Natural killer cell (primary cell): ENCODE data around the gene PML. TPM values are rescaled to one million over a fixed set of nuclear protein-coding genes. Genes with fewer than 3 reads are reported as not detected.

Source experiments
- ATAC-seq, 3 donors: fragments of 150-1000 bp in 2 of 3; fragments of 200-7000 bp in 1 of 3; cut with Tn5 transposase; 1 replicate in 1 of 3; 2 replicates in 2 of 3; pipeline ENCODE4 v1.10.0; 2021; ENCODE audit warnings: mild to moderate bottlenecking in 2 of 3, moderate library complexity in 2 of 3
- DNase-seq, 2 donors: peaks; one replicate each; pipeline versions ENCODE4 v3.0.0 to v3.0.0-alpha.2; 2013 to 2021; ENCODE audit warnings: mixed read lengths in 1 of 2
- H3K27ac ChIP-seq: one replicate; pipeline ENCODE4 v1.5.1; 2013; ENCODE audit warnings: mild to moderate bottlenecking, low read length
- H3K27me3 ChIP-seq: one replicate; pipeline ENCODE4 v1.6.1; 2013; ENCODE audit warnings: low read length; ENCODE audit not compliant: control insufficient read depth, insufficient read depth
- H3K36me3 ChIP-seq: one replicate; pipeline ENCODE4 v1.6.1; 2013; ENCODE audit warnings: low read length; ENCODE audit not compliant: control insufficient read depth, insufficient read depth
- H3K4me1 ChIP-seq: one replicate; pipeline ENCODE4 v1.6.1; 2013; ENCODE audit warnings: low read length; ENCODE audit not compliant: control insufficient read depth, insufficient read depth
- H3K4me3 ChIP-seq: one replicate; pipeline ENCODE4 v1.5.1; 2013; ENCODE audit warnings: low read length
- H3K9me3 ChIP-seq: one replicate; pipeline ENCODE4 v1.6.1; 2013; ENCODE audit warnings: low read length; ENCODE audit not compliant: control insufficient read depth, insufficient read depth
- H3K27ac Mint-ChIP-seq, 2 donors: one replicate each; pipeline ENCODE4 v1.8.0; 2022; ENCODE audit warnings: mild to moderate bottlenecking in 2 of 2, mixed read lengths in 2 of 2, moderate library complexity in 1 of 2
- H3K27me3 Mint-ChIP-seq, 2 donors: one replicate each; pipeline ENCODE4 v1.8.0; 2022; ENCODE audit warnings: low read depth in 2 of 2, mixed read lengths in 2 of 2
- H3K36me3 Mint-ChIP-seq: one replicate; pipeline ENCODE4 v1.8.0; 2022; ENCODE audit warnings: mixed read lengths
- H3K4me1 Mint-ChIP-seq, 2 donors: one replicate each; pipeline ENCODE4 v1.8.0; 2022; ENCODE audit warnings: mixed read lengths in 2 of 2
- H3K4me3 Mint-ChIP-seq: one replicate; pipeline ENCODE4 v1.8.0; 2022; ENCODE audit warnings: mild to moderate bottlenecking, moderate library complexity, mixed read lengths
- H3K9me3 Mint-ChIP-seq, 2 donors: one replicate each; pipeline ENCODE4 v1.8.0; 2022; ENCODE audit warnings: mixed read lengths in 2 of 2
- WGBS: methylation state at CpG from one replicate; pipeline ENCODE4 v1.1.7; 2013; ENCODE audit warnings: missing lambda C conversion rate; ENCODE audit not compliant: insufficient coverage; 5-methylcytosine and 5-hydroxymethylcytosine counted together
- intact Hi-C: fragments of 100-400 bp; cut with micrococcal nuclease; formaldehyde crosslinking; loops from one replicate; pipeline ENCODE4 v1.14.2; 2022
- total RNA-seq, 4 donors: library from RNA; stranded (reverse); fragments of 120-200 nt in 1 of 4; gene quantifications; one replicate each; pipeline versions ENCODE4 v1.2.3 to v1.2.4, GENCODE V29; 2013 to 2022
- TF ChIP-seq, protein P1 (sequence below): fragments of 200-600 bp; IDR thresholded peaks from one replicate; pipeline ENCODE4 v1.8.0; 2022; ENCODE audit warnings: antibody characterized with exemption

The PML gene
- total RNA-seq, 3 donors from 2014 or later (not counting 1 experiment from before 2014, with no cell fraction given) = 65.8 to 68.7 (median 67.6) TPM

DNA sequence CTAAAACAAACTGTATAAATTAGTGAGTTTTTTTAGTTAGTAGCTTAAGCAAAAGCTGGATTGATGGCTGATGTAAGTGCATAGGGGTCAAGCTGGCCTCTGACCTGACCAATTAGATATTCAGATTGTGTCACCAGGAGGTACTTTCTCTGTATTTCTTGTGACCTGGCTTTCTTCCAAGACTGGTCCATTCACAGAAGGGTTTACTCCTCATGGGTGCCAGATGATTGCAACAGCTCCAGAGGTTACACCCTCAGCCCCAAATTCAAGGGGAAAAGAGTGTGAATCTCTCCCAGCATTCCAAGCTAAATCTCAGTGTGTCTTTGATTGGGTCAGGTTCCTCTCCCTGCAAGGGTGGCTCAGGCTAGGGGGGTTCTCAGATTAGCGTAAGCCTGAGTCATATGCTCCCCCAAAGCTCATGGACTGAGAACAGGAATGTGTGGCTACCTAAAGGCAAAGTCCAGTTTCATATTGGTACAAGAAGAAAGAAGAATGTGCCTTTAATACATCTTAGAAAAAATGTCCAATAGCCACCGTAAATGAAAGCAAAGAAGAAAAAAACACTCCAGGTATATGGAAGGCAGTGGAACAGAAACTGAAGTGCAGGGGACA lies 16.5 kb downstream of the PML start:
- WGBS = 94% methylated on average over 2 of the region's 2 CpGs
- DNase-seq = no peak
- intact Hi-C loops = no loop called here
- Mint-ChIP-seq H3K27me3 (no peaks in the 10 kb centered on the region), H3K4me3 (no peak overlapping the region), H3K9me3 (peaks cover 0 to 3% of the 10 kb centered on the region in 2 donors), H3K27ac (peak overlapping the region in 1 of 2 donors; percentile 53), H3K36me3 (no peaks in the 10 kb centered on the region), H3K4me1 (peaks cover 56 to 68% of the 10 kb centered on the region in 2 donors)
- TF ChIP-seq, protein P1, sequence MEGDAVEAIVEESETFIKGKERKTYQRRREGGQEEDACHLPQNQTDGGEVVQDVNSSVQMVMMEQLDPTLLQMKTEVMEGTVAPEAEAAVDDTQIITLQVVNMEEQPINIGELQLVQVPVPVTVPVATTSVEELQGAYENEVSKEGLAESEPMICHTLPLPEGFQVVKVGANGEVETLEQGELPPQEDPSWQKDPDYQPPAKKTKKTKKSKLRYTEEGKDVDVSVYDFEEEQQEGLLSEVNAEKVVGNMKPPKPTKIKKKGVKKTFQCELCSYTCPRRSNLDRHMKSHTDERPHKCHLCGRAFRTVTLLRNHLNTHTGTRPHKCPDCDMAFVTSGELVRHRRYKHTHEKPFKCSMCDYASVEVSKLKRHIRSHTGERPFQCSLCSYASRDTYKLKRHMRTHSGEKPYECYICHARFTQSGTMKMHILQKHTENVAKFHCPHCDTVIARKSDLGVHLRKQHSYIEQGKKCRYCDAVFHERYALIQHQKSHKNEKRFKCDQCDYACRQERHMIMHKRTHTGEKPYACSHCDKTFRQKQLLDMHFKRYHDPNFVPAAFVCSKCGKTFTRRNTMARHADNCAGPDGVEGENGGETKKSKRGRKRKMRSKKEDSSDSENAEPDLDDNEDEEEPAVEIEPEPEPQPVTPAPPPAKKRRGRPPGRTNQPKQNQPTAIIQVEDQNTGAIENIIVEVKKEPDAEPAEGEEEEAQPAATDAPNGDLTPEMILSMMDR = no peak
- no peak overlapping the region for H3K27ac ChIP-seq
- H3K9me3 ChIP-seq = no peaks in the 10 kb centered on the region
- ATAC-seq = no peak
- no peak overlapping the region for H3K4me3 ChIP-seq
- peaks cover 15% of the 10 kb centered on the region for H3K36me3 ChIP-seq
- H3K4me1 ChIP-seq = peaks cover 18% of the 10 kb centered on the region
- H3K27me3 ChIP-seq = no peaks in the 10 kb centered on the region

DNA sequence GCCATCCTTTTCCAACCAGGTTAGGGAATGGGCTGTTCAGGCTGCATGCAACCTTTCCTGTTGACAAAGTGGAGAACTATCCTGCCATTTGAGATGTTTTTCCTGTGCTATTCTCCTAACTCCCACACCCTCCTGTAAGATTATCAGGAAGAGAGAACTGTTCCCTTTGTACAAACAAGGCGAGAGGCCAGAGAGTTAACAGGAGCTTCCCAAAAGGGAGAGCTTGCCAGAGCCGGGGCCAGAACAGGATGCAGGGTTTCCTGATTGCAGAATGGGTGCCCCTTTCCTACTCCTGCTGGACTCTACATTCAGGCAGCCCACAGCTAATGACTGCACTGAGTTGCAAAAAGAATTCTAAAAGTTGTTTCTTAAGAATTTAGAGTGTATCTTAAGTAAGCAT lies 17.1 kb downstream of the PML start:
- peaks cover 52 to 63% of the 10 kb centered on the region in 2 donors for H3K4me1 Mint-ChIP-seq
- peak overlapping the region in 1 of 2 donors; percentile 53 for H3K27ac Mint-ChIP-seq
- Histone ChIP-seq H3K4me3 (no peak overlapping the region), H3K4me1 (peaks cover 16% of the 10 kb centered on the region), H3K27ac (no peak overlapping the region), H3K36me3 (peaks cover 11% of the 10 kb centered on the region), H3K9me3 (no peaks in the 10 kb centered on the region), H3K27me3 (no peaks in the 10 kb centered on the region)
- DNase-seq (no peak), ATAC-seq (no peak)
- intact Hi-C loops = no loop called here
- 28% methylated on average over 2 of the region's 2 CpGs for WGBS
- no peaks in the 10 kb centered on the region for H3K36me3 Mint-ChIP-seq
- H3K9me3 Mint-ChIP-seq = peaks cover 0 to 3% of the 10 kb centered on the region in 2 donors
- no peaks in the 10 kb centered on the region for H3K27me3 Mint-ChIP-seq
- TF ChIP-seq, protein P1 = no peak
- no peak overlapping the region for H3K4me3 Mint-ChIP-seq

DNA sequence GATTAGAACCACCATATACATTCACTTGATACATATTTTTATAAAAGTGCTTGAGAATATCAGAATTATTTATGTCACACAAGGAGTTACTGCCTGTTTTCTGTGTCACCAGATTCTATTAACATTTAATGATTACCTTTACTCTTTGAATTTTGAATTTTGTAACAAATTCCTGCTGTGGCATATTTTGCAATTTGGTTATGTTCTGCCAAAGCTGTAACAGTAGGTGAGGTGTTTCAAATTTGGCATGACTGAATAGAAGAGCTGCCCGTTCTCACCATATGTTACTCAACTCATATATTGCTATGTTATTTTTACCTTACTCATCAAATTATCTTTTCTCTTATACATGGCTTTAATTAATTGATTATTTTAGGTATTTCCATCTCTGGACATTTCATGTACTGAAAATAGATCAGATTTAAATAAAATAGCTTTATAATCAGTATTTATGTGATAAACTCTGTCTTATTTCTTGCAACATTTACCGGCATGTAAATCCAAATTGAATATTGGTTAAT lies 18.9 kb downstream of the PML start:
- no peaks in the 10 kb centered on the region for H3K36me3 Mint-ChIP-seq
- H3K9me3 Mint-ChIP-seq = peaks cover 0 to 3% of the 10 kb centered on the region in 2 donors
- H3K4me1 Mint-ChIP-seq = peaks cover 35 to 46% of the 10 kb centered on the region in 2 donors
- Histone ChIP-seq H3K4me3 (no peak overlapping the region), H3K36me3 (peaks cover 9% of the 10 kb centered on the region), H3K27ac (no peak overlapping the region), H3K9me3 (no peaks in the 10 kb centered on the region), H3K27me3 (no peaks in the 10 kb centered on the region), H3K4me1 (no peaks in the 10 kb centered on the region)
- TF ChIP-seq, protein P1 = no peak
- no peak overlapping the region for H3K4me3 Mint-ChIP-seq
- peak overlapping the region; percentile 50 to 57 for H3K27ac Mint-ChIP-seq
- DNase-seq = no peak
- no peaks in the 10 kb centered on the region for H3K27me3 Mint-ChIP-seq
- intact Hi-C loops = no loop called here
- no peak for ATAC-seq
- no CpG with 5 or more reads among the region's 2 CpGs for WGBS

DNA sequence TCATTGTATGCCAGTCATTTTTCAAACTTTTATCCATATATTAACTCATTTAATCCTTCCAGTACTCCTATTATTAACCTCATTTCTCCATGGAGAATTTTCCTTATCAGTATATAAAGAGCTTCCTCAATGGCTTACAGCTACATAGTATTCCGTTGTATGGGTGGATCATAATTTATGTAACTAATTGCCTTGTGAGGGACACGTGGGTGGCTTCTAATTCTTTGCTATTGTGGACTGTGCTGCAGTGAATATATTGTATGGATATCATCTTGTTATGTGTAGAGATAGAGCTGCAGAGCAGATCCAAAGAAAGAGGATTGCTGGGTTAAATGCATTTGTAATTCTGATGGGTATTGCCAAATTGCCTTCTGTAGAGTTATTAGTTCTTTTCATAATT lies 25.2 kb downstream of the PML start:
- Histone ChIP-seq H3K36me3 (peaks cover 30% of the 10 kb centered on the region), H3K27me3 (no peaks in the 10 kb centered on the region), H3K4me1 (no peaks in the 10 kb centered on the region), H3K4me3 (no peak overlapping the region), H3K9me3 (no peaks in the 10 kb centered on the region), H3K27ac (no peak overlapping the region)
- intact Hi-C loops = no loop called here
- H3K4me3 Mint-ChIP-seq = no peak overlapping the region
- H3K9me3 Mint-ChIP-seq = no peaks in the 10 kb centered on the region
- TF ChIP-seq, protein P1 = no peak
- no peak for ATAC-seq
- peaks cover 14 to 46% of the 10 kb centered on the region in 2 donors for H3K4me1 Mint-ChIP-seq
- no peaks in the 10 kb centered on the region for H3K27me3 Mint-ChIP-seq
- no peak for DNase-seq
- no peak overlapping the region for H3K27ac Mint-ChIP-seq
- WGBS = 51% methylated on average over 2 of the region's 2 CpGs
- H3K36me3 Mint-ChIP-seq = no peaks in the 10 kb centered on the region
